Epidermal melanocyte (primary cell): ENCODE results near the gene TRNT1.

Source experiments
- DNase-seq: peaks from one replicate; pipeline ENCODE4 v3.0.0; 2011; ENCODE audit warnings: low spot score; ENCODE audit not compliant: insufficient read length

The TRNT1 gene

DNA sequence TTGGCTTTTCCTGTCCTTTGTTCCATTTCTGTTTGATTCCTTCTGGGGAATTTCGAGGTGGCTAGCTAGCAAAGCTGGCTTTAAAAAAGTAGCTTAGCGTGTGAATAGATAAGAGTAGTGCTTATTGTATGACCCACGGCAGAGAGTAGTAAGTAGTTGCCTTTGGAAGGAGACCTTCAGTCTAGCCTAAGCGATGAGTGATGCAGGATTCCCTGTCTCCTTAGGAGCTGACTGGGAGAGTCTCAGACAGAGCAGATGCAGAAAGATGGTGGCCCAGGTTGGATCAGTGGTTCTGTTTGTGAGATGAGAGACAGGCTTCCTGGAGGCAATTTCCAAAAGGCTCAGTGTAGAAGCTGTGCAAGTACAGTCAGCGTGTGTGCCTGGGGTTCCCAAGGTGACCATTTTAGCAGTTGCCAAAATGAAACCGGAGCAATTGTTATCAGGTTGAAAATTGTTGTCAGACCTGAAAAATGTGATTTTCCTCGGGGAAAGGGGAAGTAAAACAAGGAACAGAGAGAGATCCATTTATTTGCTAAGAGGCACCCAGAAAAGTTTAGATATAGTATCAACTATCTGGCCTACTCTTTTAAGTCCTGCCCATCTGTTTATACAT, 15.9 kb upstream of the TRNT1 start:
- no peak for DNase-seq

GRCh38 chr3:3113042-3113709, 13.6 kb upstream of the TRNT1 start:
- no peak for DNase-seq

GRCh38 chr3:3117651-3118050, 9.1 kb upstream of the TRNT1 start:
- no peak for DNase-seq

DNA sequence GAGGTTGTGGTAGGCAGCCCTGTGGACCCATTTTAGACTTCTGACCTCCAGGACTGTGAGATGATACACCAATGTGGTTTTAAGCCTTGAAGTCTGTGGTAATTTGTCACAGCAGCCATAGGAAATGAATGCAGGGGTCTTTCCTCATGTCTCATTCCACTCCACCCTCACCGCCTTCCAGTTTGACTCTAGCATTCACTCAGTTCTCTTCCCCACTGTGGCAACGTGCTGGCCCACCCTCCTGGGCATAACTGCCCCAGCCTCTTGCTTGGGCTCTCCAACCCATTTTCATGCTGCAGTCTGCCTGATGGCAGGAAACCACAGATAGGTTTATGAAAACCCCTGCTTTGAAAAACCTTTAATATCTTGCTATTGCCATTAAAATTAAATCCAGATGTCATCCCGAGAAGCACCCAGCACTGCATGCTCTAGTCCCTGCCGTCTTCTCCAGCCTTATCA, 7.3 kb upstream of the TRNT1 start:
- DNase-seq = no peak

- no peak for DNase-seq
These were observed 763 bp upstream of the TRNT1 start for GRCh38 chr3:3125977-3126376.

DNA sequence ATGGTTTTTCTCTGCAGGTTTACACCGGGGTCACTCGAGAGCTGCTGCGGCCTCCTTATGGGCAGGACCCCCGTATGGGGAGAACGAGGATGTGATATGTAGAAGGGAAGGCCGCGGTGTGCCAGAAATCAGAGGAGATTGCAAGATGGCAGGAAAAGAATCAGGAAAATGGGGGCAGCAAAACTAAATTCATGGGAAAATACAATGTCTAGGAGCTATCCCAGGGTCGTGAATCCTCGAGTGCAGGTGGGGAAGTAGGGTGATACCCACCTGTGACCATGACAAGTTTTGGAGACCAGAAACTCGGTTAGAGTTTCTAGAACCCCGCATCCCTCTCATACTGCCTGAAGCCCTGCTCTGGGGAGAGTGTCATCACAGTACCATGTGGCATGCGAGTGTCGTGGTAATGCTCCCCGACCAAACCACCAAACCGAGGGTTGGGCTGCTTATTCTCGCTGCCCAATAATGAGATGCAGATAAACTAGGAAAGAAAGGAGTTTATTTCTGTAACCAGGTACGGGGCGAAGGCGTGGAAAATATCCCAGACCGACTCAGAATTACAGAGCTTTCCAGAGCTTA, 781 bp downstream of the TRNT1 start:
- no peak for DNase-seq

GRCh38 chr3:3129579-3129978, 2.8 kb downstream of the TRNT1 start:
- no peak for DNase-seq

- DNase-seq = no peak
These were observed 6.8 kb downstream of the TRNT1 start for GRCh38 chr3:3133500-3133899.

GRCh38 chr3:3134750-3135448, 8.2 kb downstream of the TRNT1 start:
- no peak for DNase-seq

GRCh38 chr3:3137526-3137925, 10.8 kb downstream of the TRNT1 start:
- no peak for DNase-seq

- DNase-seq = no peak
These were observed 15.2 kb downstream of the TRNT1 start for GRCh38 chr3:3141939-3142338.

- no peak for DNase-seq
These were observed 19.1 kb downstream of the TRNT1 start for GRCh38 chr3:3145831-3146230.

DNA sequence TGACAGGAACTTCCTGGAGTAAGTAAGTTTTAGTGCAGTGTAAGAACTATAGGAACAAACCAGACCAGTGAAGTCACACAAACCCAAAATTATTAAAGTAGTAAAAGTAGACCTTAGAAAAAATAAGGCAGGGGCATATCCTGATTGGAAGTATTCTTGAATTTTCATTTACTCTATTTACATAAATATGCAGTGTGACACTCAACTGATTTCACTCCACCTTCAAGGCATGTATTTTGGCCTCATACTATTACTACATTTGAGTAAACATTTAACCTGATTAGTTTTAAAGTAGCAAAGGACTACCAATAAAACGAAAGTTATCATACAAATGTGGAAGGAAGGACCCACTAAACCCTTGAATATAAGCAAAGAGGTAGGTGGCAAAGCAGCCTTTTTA, 22.8 kb downstream of the TRNT1 start:
- DNase-seq = no peak

GRCh38 chr3:3151513-3151912, 24.8 kb downstream of the TRNT1 start:
- no peak for DNase-seq

- DNase-seq = no peak
These were observed 28.3 kb downstream of the TRNT1 start for GRCh38 chr3:3154879-3155610.

- DNase-seq = no peak
These were observed 30.7 kb downstream of the TRNT1 start for GRCh38 chr3:3157484-3157883.

DNA sequence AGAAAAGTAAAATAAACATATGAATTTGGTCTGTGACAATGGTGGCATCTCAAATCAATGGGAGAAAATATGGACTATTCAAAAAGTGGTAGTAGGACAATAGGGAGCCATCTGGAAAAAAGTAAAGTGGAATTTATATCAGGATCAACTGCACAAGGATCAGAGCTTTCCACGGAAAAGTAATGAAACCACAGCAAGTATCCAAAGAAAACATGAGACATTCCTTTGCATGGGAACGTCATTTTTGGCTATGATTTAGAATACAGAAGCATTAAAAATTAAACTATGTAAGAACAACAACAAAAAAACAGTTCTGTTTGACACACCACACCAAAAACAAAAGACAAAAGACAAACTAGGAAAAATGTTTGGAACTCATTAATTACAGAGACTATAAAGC, 34.1 kb downstream of the TRNT1 start:
- no peak for DNase-seq

GRCh38 chr3:3165241-3165640, 38.5 kb downstream of the TRNT1 start:
- DNase-seq = no peak

GRCh38 chr3:3165650-3166049, 38.9 kb downstream of the TRNT1 start:
- DNase-seq = no peak

DNA sequence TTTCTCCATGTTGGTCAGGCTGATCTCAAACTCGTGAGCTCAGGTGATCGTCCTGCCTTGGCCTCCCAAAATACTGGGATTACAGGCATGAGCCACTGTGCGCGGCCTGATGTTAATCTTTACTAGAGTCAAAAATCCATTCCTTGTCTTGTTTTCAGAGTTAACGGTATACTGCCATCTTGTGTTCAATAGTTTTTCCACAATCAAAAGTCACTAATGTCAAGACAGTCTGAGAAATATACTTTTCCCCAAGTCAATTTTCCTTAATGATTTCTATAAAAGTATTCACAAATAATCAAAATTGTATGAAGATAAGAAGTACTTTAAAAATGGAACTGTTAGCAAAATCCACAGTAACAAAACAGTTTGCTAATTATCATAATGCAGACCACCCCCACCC, 44.3 kb downstream of the TRNT1 start:
- DNase-seq = no peak

GRCh38 chr3:3172627-3173026, 45.9 kb downstream of the TRNT1 start:
- no peak for DNase-seq
